NCI-H2081 treated with DMSO at 0.1 percent for 48 hours (cell line): ENCODE data around the gene PALD1.

Experiments
- DNase-seq: peaks from one replicate; lab custom pipeline; 2025; lab: John Stamatoyannopoulos, UW

The PALD1 gene

GRCh38 chr10:70590655-70591416 is 112.3 kb downstream of the PALD1 start:
- no peak for DNase-seq

- DNase-seq: no peak
Observed at GRCh38 chr10:70592186-70592735, 113.7 kb downstream of the PALD1 start.

- DNase-seq: no peak
Observed at GRCh38 chr10:70592746-70593512, 114.4 kb downstream of the PALD1 start.

- DNase-seq: no peak
Observed at GRCh38 chr10:70593513-70593890, 114.9 kb downstream of the PALD1 start.

GRCh38 chr10:70594161-70594560 is 115.6 kb downstream of the PALD1 start:
- no peak for DNase-seq

- DNase-seq: no peak
Observed at GRCh38 chr10:70595566-70596016, 117.0 kb downstream of the PALD1 start.

- DNase-seq: no peak
Observed at GRCh38 chr10:70596110-70596798, 117.7 kb downstream of the PALD1 start.

GRCh38 chr10:70596860-70597809 is 118.6 kb downstream of the PALD1 start:
- no peak for DNase-seq

GRCh38 chr10:70597856-70598815 is 119.6 kb downstream of the PALD1 start:
- DNase-seq: no peak

GRCh38 chr10:70598857-70599295 is 120.3 kb downstream of the PALD1 start:
- no peak for DNase-seq

GRCh38 chr10:70599319-70599718 is 120.8 kb downstream of the PALD1 start:
- DNase-seq: no peak

GRCh38 chr10:70599791-70600190 is 121.2 kb downstream of the PALD1 start:
- no peak for DNase-seq

GRCh38 chr10:70600512-70601395 is 122.2 kb downstream of the PALD1 start:
- DNase-seq: no peak

GRCh38 chr10:70601746-70602145 is 123.2 kb downstream of the PALD1 start:
- DNase-seq: no peak

- DNase-seq: no peak
Observed at GRCh38 chr10:70602665-70603448, 124.3 kb downstream of the PALD1 start, which contains the start of gene PRF1. Gene PRF1, minus strand, starts transcription at chr10:70602741. Its CDS starts 1,839 bp downstream, at chr10:70600902.

GRCh38 chr10:70603449-70603801 is 124.9 kb downstream of the PALD1 start:
- DNase-seq: no peak

- DNase-seq: no peak
Observed at GRCh38 chr10:70604106-70604505, 125.5 kb downstream of the PALD1 start.

GRCh38 chr10:70605161-70605560 is 126.6 kb downstream of the PALD1 start:
- DNase-seq: no peak
